Stomach (tissue), 9 donors: ENCODE results near the gene CTIF. TPM values are rescaled to one million over a fixed set of nuclear protein-coding genes. Genes with fewer than 3 reads are reported as not detected.

Source experiments
- DNase-seq, 2 donors: peaks; one replicate each; pipeline versions ENCODE4 v3.0.0 to v3.0.0-alpha.2; 2013 to 2019
- H3K27ac ChIP-seq, 5 donors: fragments of 200-600 bp in 4 of 5; sonication (generic) in 4 of 5; one replicate each; pipeline ENCODE4 v1.5.1; 2013 to 2019; ENCODE audit warnings: mild to moderate bottlenecking in 1 of 5, moderate library complexity in 1 of 5
- H3K27me3 ChIP-seq, 3 donors: fragments of 200-600 bp; sonication (generic); one replicate each; pipeline ENCODE4 v1.5.1; 2017 to 2019; ENCODE audit warnings: mixed run types in 1 of 3
- H3K36me3 ChIP-seq, 4 donors: fragments of 200-600 bp; sonication (generic); 1 replicate in 3 of 4; 2 replicates in 1 of 4; pipeline ENCODE4 v1.5.1; 2016 to 2019
- H3K4me1 ChIP-seq, 4 donors: fragments of 200-600 bp; sonication (generic); one replicate each; pipeline ENCODE4 v1.5.1; 2016 to 2019
- H3K4me3 ChIP-seq, 4 donors: fragments of 200-600 bp; sonication (generic) in 3 of 4; one replicate each; pipeline ENCODE4 v1.5.1; 2016 to 2019; ENCODE audit warnings: mild to moderate bottlenecking in 1 of 4
- H3K9me3 ChIP-seq, 4 donors: fragments of 200-600 bp; sonication (generic); one replicate each; pipeline ENCODE4 v1.5.1; 2016 to 2019
- CTCF ChIP-seq, 7 experiments: fragments of 450-650 bp in 4 of 7; fragments of 200-600 bp in 3 of 7; sonication (generic) in 3 of 7; IDR thresholded peaks; one replicate each; pipeline ENCODE4 v1.5.1; 2016 to 2019; ENCODE audit warnings: antibody characterized with exemption in 7 of 7, control low read depth in 2 of 7, mild to moderate bottlenecking in 1 of 7
- EP300 ChIP-seq: sonication (generic); formaldehyde crosslinking; IDR thresholded peaks from one replicate; pipeline ENCODE4 v1.6.1; 2017; ENCODE audit warnings: antibody characterized with exemption
- POLR2A ChIP-seq, 4 donors: fragments of 450-650 bp; IDR thresholded peaks; one replicate each; pipeline ENCODE4 v1.6.1; 2016; ENCODE audit warnings: antibody characterized with exemption in 4 of 4, control low read depth in 2 of 4, mild to moderate bottlenecking in 1 of 4, moderate library complexity in 1 of 4
- POLR2AphosphoS5 ChIP-seq, 3 donors: sonication (generic); formaldehyde crosslinking; IDR thresholded peaks; one replicate each; pipeline ENCODE4 v1.6.1; 2016; ENCODE audit warnings: antibody characterized with exemption in 3 of 3
- WGBS, 5 donors: extraction: QIAGEN DNeasy Blood & Tissue Kit in 3 of 5; methylation state at CpG; one replicate each; pipeline versions ENCODE4 v1.1.5 to v1.1.7; 2013 to 2018; 5-methylcytosine and 5-hydroxymethylcytosine counted together
- intact Hi-C: fragments of 100-400 bp; cut with DNase I; formaldehyde crosslinking; loops from one replicate; pipeline ENCODE4 v1.15.1; 2023; ENCODE audit warnings: low total_unique reads
- polyA plus RNA-seq, 3 donors: library from polyadenylated mRNA; stranded (reverse); fragments of 200-250 nt; gene quantifications; one replicate each; pipeline ENCODE4 v1.2.3, GENCODE V29; 2013
- total RNA-seq, 5 donors: library from RNA; depleted of rRNA; stranded (reverse); fragments of >200 nt; gene quantifications; one replicate each; pipeline versions ENCODE4 v1.1.0 to v1.2.3, GENCODE V29; 2014 to 2016
- donor health status: healthy with polysubstance abuse.
- donor health status: Bipolar disorder and iron deficiency.
- donor health status: healthy.

CTIF gene
- total and polyA plus RNA-seq, 8 donors = 16.3 to 105 (median 30.3) TPM

- no peak overlapping the region for H3K27ac ChIP-seq
- TF ChIP-seq POLR2A (IDR thresholded peaks at IDR 0.05) (no peak), EP300 (no peak), POLR2AphosphoS5 (IDR thresholded peaks at IDR 0.05) (no peak), CTCF (IDR thresholded peaks at IDR 0.05) (no peak)
- H3K9me3 ChIP-seq = no peaks in the 10 kb centered on the region
- intact Hi-C loops = no loop called here
- H3K4me1 ChIP-seq = peaks cover 3 to 30% (median 16%) of the 10 kb centered on the region in 4 donors
- no peak for DNase-seq
- no peak overlapping the region for H3K4me3 ChIP-seq
- WGBS, 5 donors = 87 to 93% (median 87%) methylated on average over 2 of the region's 2 CpGs
- peaks cover 0 to 12% (median 4%) of the 10 kb centered on the region in 4 donors for H3K36me3 ChIP-seq
- H3K27me3 ChIP-seq = no peaks in the 10 kb centered on the region
Observed at GRCh38 chr18:48551100-48551499, 12.3 kb downstream of the CTIF start.

- H3K27ac ChIP-seq = no peak overlapping the region
- TF ChIP-seq POLR2AphosphoS5 (IDR thresholded peaks at IDR 0.05) (no peak), POLR2A (IDR thresholded peaks at IDR 0.05) (no peak)
- H3K27me3 ChIP-seq = no peaks in the 10 kb centered on the region
- no peaks in the 10 kb centered on the region for H3K9me3 ChIP-seq
- H3K4me1 ChIP-seq = peaks cover 0 to 25% (median 12%) of the 10 kb centered on the region in 4 donors
- intact Hi-C loops = no loop called here
- DNase-seq = no peak
- no peak overlapping the region for H3K4me3 ChIP-seq
- peaks cover 0 to 12% (median 4%) of the 10 kb centered on the region in 4 donors for H3K36me3 ChIP-seq
- WGBS, 5 donors = 84 to 96% (median 91%) methylated on average over 3 of the region's 3 CpGs
Observed at GRCh38 chr18:48552130-48552529, 13.3 kb downstream of the CTIF start.

- no peak for TF ChIP-seq CTCF (IDR thresholded peaks at IDR 0.05)
- no peak for TF ChIP-seq EP300
- no peak for TF ChIP-seq POLR2AphosphoS5 (IDR thresholded peaks at IDR 0.05)
- no peak for TF ChIP-seq POLR2A (IDR thresholded peaks at IDR 0.05)
Observed at GRCh38 chr18:48553236-48553635, 14.4 kb downstream of the CTIF start.

GRCh38 chr18:48554610-48555400 is 16.0 kb downstream of the CTIF start:
- WGBS, 5 donors = 89 to 95% (median 92%) methylated on average over 7 of the region's 7 CpGs
- Histone ChIP-seq H3K36me3 (peaks cover 0 to 17% (median 4%) of the 10 kb centered on the region in 4 donors), H3K4me1 (peaks cover 0 to 9% (median 0%) of the 10 kb centered on the region in 4 donors), H3K9me3 (peaks cover 0 to 8% (median 5%) of the 10 kb centered on the region in 4 donors), H3K4me3 (no peak overlapping the region), H3K27me3 (no peaks in the 10 kb centered on the region), H3K27ac (no peak overlapping the region)
- intact Hi-C loops = no loop called here
- TF ChIP-seq EP300 (no peak), POLR2A (IDR thresholded peaks at IDR 0.05) (no peak), CTCF (IDR thresholded peaks at IDR 0.05) (no peak), POLR2AphosphoS5 (IDR thresholded peaks at IDR 0.05) (no peak)
- no peak for DNase-seq

More at GRCh38 chr18:48553236-48553635, 14.4 kb downstream of the CTIF start:
- intact Hi-C loops = no loop called here
- Histone ChIP-seq H3K27ac (no peak overlapping the region), H3K4me1 (peaks cover 0 to 15% (median 7%) of the 10 kb centered on the region in 4 donors), H3K9me3 (no peaks in the 10 kb centered on the region), H3K4me3 (no peak overlapping the region), H3K36me3 (peaks cover 0 to 12% (median 4%) of the 10 kb centered on the region in 4 donors), H3K27me3 (no peaks in the 10 kb centered on the region)
- no peak for DNase-seq
- 78 to 88% (median 81%) methylated on average over 13 of the region's 13 CpGs for WGBS, 5 donors
